Stimulated activated CD4-positive, alpha-beta T cell treated with anti-CD3 and anti-CD28 coated beads, TNF-alpha, amount 100 ng/mL, for 1 hour (primary cell): Measurements from ENCODE around the gene PACSIN1.

Experiments used
- DNase-seq, 3 donors: peaks; one replicate each; pipeline ENCODE4 v3.0.0-alpha.2; 2020; ENCODE audit warnings: low read depth in 3 of 3, low spot score in 1 of 3

Gene PACSIN1

DNA sequence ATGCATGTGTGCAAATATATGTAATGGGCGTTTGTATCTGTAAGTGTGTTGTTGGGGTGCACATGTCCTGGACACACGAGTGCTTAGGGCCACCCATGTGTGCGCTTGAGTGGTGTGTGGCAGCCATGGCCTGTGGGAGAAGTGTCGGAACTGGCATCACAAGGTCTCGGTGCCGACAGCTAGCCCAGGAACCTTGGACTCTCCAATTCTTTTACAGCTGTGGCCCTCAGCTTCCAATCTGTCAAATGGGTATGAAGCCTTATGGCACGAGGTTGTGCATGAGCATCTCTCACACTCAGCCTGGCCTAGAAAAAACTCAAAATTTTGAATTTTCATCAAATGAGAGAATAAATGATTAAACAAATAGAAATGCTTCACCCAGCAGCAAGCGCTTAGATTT, 48.2 kb downstream of the PACSIN1 start:
- no peak for DNase-seq

DNA sequence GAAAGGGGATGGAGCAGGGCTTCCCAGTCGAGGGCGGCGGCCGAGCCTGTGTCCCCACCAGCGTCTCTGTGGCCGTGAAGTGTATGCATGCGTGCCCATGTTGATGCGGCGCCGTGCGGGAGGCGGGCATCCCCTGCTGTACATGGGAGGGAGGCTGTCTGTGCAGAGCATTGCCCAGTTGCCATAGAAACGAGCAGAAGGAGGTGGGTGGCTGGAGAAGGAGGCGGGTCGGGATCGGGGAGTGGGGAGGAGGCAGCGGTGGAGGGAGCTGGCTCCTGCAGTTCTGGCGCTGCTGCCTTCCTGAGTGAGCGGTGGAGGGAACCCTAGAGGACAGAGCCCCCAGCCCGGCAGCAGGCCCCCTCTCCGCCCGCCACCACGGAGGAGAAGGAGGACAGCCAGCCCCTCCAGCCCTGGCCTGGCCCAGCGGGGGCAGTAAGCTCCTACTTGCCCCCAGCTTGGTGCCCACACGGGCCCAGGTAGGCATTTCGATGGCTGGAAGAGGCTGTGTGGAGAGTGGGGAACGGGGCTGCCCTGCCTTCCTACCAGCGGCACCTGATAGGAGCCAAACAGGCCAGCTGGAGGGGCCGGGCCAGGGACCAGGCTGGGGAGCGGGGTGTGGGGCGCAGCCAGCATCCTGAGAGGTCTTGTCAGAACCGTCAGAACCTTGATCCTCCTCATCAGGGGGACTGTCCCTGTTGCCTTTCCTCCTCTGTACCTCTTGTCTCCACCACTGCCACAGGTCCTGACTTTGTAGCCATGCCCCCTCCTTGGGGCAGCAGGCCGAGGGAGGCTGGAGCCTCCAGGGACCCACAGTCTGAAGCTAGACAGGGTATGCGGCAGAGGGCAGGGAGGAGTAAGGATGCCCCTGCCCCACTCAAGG, 49.0 kb downstream of the PACSIN1 start:
- DNase-seq = no peak

- no peak for DNase-seq
These were observed 49.9 kb downstream of the PACSIN1 start for GRCh38 chr6:34515473-34516387.

GRCh38 chr6:34516391-34517324, 50.8 kb downstream of the PACSIN1 start:
- no peak for DNase-seq

DNA sequence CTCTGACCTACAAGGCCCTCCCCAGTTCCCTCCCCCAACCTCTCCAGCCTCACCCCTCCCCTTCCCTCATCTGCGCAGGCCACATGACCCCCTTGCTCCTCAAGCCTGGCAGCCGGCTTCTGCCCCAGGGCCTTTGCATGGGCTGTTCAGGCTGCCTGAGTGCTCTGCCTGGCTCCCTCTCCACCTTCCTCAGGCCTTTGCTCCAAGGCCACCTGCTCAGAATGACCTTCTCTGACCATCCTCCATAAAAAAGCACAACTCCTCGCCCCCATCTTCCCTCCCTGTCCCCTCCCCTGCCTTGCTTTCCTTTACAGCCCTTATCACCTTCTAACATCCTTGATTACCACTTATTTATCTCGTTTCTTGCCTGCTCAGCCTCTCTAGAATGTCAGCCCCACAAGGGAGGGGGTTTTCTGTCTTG, 51.6 kb downstream of the PACSIN1 start:
- no peak for DNase-seq

GRCh38 chr6:34517966-34518365, 52.1 kb downstream of the PACSIN1 start:
- DNase-seq = no peak

DNA sequence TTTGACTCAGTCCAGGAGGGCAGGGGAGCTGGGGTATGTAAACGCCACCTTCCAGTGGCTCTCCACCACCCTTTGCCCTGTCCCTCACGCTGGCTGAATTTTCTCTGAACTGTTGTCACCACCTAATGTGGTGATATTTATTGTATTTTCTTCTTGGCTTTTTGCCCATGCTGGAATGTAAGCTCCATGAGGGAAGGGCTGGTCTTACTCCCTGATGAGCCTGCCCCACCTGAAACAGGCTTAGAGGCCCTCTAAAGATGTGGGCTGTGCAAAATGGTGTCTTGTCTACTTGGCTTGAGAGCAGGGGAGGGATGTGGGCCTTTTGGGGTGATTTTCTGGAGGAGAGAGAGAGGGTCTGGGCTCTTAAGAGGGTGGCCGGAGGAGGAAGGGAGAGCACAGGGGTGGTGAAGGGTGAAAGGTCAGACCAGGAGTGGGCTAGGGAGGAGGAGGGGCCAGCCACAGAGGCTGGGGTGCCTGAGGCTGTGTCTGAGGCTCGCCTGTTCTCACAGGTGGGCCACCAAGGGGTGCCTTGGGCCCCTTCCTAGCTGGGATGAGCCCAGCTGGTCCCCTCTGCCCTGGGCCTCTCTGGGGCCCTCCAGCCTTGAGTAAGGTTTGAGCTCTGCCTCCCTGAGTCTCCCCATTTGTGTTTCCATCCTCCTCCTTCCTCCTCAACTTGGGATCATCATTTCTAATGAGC, 52.9 kb downstream of the PACSIN1 start:
- DNase-seq = no peak

DNA sequence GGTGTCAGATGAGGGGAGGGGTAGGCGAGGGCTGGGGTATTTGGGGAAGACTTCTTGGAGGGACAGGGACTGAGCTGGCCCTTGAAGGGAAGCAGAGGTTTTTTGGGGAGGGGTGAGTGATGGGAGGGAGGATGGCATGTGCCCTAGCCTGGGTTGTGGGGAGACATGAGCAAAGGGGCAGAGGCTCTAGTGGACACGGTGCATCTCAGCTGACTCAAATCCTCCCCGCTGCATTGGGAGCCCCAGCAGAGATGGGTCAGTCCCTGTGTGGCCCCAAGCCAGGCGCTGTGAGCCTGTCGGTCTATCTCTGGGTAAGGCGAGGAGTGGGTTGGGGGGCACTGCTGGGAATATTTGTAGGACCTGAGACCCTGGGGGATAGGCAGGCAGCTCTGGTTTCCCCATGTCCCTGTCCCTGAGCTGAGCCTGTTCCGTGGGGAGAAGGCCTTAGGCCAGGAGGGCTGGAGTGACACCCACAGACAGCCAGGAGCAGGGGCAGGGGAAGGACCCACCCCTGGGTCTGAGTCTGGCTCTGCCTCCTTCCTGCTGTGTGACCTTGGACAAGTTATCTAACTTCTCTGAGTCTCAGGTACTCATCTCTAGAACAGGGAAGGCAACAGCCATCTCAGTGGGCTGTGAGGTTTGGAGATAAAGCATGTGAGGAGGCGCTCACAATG, 54.2 kb downstream of the PACSIN1 start:
- DNase-seq = no peak

DNA sequence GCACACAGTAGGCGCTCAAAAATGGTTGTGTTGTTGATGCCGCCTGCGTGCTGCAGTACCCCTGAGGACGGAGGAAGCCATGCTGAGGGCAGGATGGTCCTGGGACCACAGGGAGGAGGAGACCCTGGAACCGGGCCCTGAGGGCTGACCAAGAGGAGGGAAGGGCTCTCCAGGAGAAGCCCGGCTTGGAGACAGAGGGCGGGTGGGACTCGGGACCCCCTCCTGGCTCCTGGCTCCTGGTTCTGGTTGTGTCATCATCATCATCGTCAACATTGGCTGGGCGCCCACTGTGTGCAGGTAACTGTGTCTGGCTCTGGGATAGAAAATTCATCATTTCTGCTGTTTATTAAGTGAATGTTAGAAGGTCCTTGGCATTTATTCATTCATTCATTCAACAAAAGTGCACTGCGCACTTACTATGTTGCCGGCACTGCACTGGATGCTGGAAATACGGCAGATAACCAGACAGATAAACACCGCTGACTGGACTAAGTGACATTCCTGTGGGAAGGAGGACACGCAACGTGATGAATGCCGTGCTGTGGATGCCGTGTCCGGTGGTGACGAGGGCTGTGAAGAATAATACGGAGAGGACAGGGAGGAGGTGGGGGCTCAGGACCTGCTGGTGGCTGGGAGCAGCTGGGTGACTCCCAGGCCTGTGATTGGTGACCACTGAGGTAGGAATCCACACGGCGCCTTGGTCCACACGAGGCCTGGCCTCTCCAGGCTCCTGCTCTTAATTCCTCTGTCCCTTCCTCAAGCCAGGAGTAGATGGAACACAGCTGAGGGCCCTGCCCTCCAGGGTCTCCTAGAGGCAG, 55.0 kb downstream of the PACSIN1 start:
- DNase-seq = no peak

- DNase-seq = no peak
These were observed 55.8 kb downstream of the PACSIN1 start for GRCh38 chr6:34521463-34522285.

DNA sequence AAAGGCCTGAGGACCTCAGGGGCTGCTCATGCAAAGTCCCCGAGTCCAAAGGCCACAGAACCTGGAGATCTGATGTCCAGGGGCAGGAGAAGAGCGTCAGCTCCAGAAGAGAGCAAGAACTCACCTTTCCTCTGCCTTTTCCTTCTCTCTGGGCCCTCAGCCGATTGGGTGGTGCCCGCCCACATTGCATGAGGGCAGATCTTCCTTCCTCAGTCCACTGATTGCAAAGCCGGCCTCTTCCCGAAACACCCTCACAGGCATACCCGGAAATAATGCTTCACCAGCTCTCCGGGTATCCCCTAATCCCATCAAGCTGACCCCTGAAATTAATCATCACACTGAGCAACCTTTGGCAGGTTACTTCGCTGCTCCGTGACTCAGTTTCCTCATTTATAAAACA, 56.9 kb downstream of the PACSIN1 start:
- no peak for DNase-seq

GRCh38 chr6:34523441-34524206, 57.7 kb downstream of the PACSIN1 start:
- DNase-seq = no peak

- no peak for DNase-seq
These were observed 58.6 kb downstream of the PACSIN1 start for GRCh38 chr6:34524499-34524898.

DNA sequence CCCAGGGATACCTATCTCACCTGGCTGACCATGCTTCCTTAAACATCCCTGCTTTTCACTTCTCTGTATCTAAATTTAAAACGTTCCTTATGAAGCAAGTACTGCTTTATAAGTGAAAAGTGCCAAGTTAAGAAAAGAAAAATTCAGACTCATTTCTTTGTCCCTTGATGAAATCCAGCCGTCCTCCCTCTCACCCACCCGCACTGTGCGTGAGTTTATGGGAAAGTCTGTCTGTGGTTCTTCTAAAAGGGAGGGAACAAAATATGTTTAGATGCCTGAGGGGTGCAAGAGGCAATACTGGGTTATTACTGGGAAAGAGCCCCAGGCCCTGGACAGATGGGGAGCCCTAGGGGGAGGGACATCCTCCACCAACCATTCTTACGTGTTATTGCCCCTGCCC, 59.1 kb downstream of the PACSIN1 start:
- no peak for DNase-seq

DNA sequence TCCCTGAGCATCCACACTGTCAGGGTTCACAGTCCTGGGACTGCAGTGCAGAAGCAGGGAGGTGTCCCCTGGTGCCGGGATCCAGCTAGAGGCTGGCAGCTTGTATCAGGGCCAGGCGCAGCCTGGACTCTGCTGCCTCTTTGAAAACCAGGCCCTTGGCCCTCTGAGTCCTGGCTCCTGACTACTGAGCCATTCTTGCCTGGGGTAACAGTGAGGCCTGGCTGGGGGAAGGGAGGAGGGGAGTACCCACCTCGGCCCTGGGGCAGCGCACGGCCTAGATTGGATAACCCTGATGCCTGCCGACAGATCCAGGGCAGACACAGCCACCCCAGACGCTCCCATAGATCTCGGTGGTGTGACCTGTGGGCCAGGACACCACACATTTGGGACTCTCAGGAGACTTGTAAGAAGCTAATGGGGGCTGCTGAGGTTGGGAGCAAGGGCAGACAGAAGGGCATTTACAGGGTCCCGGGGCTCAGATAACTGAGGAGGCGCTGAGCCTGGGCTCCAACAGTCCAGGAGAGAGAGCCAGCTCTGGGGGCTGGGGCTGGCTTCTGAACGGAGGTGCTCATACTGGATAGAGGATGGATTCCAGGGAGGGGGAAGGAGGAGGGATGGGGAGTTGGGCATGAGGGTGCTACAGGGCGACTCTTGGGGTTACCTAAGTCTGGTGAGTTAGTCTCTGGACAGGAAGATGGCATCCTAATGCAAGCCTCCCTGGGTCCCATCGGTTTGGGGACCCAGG, 59.7 kb downstream of the PACSIN1 start:
- DNase-seq = no peak

DNA sequence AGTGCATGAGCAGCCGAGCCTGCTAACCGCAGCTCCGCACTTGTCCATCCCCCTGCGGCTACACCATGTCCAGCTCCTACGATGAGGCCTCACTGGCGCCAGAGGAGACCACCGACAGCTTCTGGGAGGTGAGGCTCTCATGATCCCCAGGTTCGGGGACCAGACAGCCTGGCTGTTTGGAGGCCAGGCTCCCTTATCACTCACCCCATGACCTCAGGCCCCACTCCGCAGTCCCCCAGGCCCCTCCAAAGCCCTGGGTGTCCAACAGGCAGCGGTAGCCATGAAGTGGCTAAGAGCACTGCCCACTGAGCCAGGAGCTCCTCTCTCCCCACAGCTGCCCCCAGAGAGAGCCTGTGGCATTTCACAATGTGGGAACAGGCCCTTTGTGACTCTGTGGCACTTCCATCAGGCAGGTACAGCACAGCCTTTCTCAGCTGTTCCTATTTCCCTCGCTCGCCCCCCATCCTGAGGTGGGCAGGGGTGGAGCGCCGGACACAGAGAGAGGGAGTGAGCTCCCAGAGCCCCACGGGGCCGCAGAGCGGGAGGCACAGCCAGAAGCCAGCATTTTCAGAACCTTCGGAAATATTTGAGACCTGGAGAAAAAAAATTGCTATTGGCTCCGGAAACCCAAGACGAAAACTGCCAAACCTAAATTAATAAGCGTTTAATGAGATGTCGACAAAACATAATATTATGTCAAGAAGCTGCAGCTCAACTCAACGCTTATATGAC, 60.5 kb downstream of the PACSIN1 start:
- no peak for DNase-seq
